ENCODE results near the gene EXOSC9.

The EXOSC9 gene

GRCh38 chr4:121846662-121847061 is 45.5 kb downstream of the EXOSC9 start:
- no peak for TF ChIP-seq CTCF (IDR thresholded peaks at IDR 0.05; ENCODE audit: borderline replicate concordance, insufficient read depth, low read depth, low read length)
- no peak overlapping the region for H3K4me3 ChIP-seq (ENCODE audit: low read depth, low read length)

GRCh38 chr4:121851354-121851753 is 50.2 kb downstream of the EXOSC9 start:
- no peak for TF ChIP-seq CTCF (IDR thresholded peaks at IDR 0.05; ENCODE audit: borderline replicate concordance, insufficient read depth, low read depth, low read length)
- no peak overlapping the region for H3K4me3 ChIP-seq (ENCODE audit: low read depth, low read length)

- TF ChIP-seq CTCF (IDR thresholded peaks at IDR 0.05; ENCODE audit: borderline replicate concordance, insufficient read depth, low read depth, low read length): no peak
- H3K4me3 ChIP-seq (ENCODE audit: low read depth, low read length): no peak overlapping the region
Measured at GRCh38 chr4:121860121-121860520, 59.0 kb downstream of the EXOSC9 start.

- TF ChIP-seq CTCF (IDR thresholded peaks at IDR 0.05; ENCODE audit: borderline replicate concordance, insufficient read depth, low read depth, low read length): no peak
- H3K4me3 ChIP-seq (ENCODE audit: low read depth, low read length): no peak overlapping the region
Measured at GRCh38 chr4:121861426-121861825, 60.3 kb downstream of the EXOSC9 start.

GRCh38 chr4:121863799-121864198 is 62.7 kb downstream of the EXOSC9 start:
- no peak for TF ChIP-seq CTCF (IDR thresholded peaks at IDR 0.05; ENCODE audit: borderline replicate concordance, insufficient read depth, low read depth, low read length)
- no peak overlapping the region for H3K4me3 ChIP-seq (ENCODE audit: low read depth, low read length)

All from GM12875 (cell line).